PFSK-1 (cell line): Measurements from ENCODE around the gene ANKRD30B.

Source experiments
- POLR2AphosphoS5 ChIP-seq: IDR thresholded peaks from 2 replicates; pipeline ENCODE4 v1.6.1; 2012; ENCODE audit warnings: low read depth, mild to moderate bottlenecking, control low read depth, low read length, moderate library complexity
- TAF1 ChIP-seq: IDR thresholded peaks from 2 replicates; pipeline ENCODE4 v1.6.1; 2012; ENCODE audit warnings: low read length, control low read depth, borderline replicate concordance; ENCODE audit not compliant: insufficient read depth

DNA sequence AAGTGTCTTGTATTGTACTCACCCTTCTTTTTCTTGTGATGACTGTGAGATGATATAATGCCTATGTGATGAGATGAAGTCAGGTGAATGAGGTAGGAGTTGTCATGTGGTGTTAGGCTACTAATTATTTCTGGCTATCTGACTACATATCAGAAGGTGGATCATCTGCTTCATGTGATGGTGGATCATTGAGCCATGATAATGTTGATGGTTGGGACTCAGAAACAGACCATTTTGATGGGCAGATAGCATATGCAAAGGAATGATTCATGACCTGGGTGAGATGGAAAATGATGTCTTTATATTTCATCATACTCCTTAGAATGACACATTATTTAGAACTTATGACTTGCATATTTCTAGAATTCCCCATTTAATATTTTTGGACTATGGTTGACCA, 19.5 kb downstream of the ANKRD30B start:
- TF ChIP-seq POLR2AphosphoS5 (no peak), TAF1 (no peak)
